Measurements from ENCODE around the gene MAPK14. TPM values are rescaled to one million over a fixed set of nuclear protein-coding genes. Genes with fewer than 3 reads are reported as not detected.

MAPK14 gene
- polyA plus RNA-seq, 3 donors: 50.1 to 56.3 (median 54.3) TPM

DNA sequence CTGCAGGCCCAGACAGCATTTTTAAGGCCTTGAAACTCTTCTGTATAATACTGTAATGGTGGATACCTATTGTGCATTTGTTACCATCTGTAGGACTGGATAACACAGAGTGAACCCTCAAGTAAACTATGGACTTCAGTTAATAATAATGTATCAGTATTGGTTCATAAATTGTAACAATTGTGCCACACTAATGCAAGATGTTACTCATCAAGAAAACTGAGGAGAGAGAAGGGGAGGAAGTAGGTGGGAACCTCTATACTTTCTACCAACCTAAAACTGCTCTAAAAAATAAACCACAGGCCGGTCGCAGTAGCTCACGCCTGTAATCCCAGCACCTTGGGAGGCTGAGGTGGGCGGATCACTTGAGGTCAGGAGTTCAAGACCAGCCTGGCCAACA lies 113.5 kb downstream of the MAPK14 start:
- DNase-seq (ENCODE audit: extremely low read depth in 1 of 11, low read depth in 9 of 11, low spot score in 4 of 11): no peak

GRCh38 chr6:36141961-36142360 lies 114.4 kb downstream of the MAPK14 start:
- DNase-seq (ENCODE audit: extremely low read depth in 1 of 11, low read depth in 9 of 11, low spot score in 4 of 11): no peak

- DNase-seq (ENCODE audit: extremely low read depth in 1 of 11, low read depth in 9 of 11, low spot score in 4 of 11): no peak
These were observed 115.6 kb downstream of the MAPK14 start for GRCh38 chr6:36142971-36143838.

DNA sequence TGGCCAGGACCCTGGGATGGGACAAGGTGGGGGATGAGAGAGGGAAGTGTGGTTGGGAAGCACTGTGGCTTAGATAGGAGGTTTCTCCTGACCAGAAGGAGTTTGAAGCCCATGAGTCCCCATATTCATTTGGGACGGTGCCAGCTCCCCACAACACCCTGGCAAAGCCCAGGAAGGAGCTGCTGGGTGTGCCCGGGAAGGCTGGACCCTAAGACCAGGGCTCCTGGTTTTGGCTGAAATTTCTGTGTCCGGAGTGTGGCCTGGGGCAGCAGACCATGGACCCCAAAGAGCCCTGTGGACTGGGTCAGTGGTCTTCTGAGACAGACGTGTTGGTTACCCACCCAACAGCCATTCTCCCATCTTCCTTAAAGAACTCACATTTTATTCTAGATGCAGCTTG lies 117.9 kb downstream of the MAPK14 start:
- no peak for DNase-seq (ENCODE audit: extremely low read depth in 1 of 11, low read depth in 9 of 11, low spot score in 4 of 11)

GRCh38 chr6:36147294-36147693 lies 119.7 kb downstream of the MAPK14 start:
- no peak for DNase-seq (ENCODE audit: extremely low read depth in 1 of 11, low read depth in 9 of 11, low spot score in 4 of 11)

DNA sequence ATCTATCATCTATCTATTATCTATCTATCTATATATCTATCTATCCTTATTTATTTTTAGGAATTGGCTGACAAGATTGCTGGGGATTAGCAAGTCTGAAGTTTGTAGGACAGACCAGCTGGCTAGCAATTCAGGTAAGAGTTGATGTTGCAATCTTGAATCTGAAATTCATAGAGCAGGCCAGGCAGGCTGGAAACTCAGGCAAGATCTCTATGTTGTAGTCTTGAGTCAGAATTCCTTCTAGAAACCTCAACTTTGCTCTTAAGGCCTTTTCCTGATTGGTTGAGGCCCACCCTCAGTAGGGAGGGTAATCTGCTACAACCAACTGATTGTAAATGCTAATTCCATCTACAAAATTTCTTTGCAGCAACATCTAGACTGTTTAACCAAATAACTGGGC lies 121.9 kb downstream of the MAPK14 start:
- no peak for DNase-seq (ENCODE audit: extremely low read depth in 1 of 11, low read depth in 9 of 11, low spot score in 4 of 11)

DNA sequence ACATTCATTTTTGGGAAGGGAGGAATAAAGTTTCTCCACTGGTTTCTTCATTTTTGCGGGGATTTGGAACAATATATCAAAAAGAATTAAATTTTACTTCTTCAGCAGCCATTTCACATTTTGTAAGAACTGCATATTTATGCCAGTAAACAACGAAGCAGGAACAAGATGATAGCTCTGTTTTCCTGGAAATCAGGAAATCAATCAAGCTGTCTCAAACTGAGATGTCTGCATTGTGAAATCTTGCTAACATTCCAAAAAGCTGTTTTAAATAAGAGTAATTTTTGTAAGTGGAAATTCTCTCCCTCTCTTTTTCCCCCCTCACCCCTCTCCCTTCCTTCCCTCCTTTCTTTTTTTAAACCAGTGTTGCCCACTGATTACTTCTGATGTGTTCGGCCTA lies 122.7 kb downstream of the MAPK14 start:
- DNase-seq (ENCODE audit: extremely low read depth in 1 of 11, low read depth in 9 of 11, low spot score in 4 of 11): no peak

DNA sequence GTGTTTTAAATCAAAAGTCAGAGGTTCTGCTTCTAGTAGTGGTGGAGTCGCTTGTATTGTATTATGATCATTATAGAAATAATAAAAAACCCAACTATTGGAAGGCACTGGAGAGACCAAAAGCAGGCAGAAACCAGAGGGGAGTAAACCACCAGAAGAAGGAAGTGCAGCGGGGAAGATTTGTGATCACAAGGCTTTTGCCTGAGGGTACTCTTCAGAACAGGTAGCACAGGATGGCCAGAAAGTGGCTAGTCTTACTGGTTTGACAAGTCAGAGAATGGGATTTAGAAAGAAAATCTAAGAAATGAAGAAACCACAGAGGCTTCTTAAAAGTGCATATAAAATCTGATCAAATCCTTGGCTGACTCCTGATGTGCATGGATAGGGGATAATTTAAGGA lies 126.7 kb downstream of the MAPK14 start:
- DNase-seq (ENCODE audit: extremely low read depth in 1 of 11, low read depth in 9 of 11, low spot score in 4 of 11): no peak

DNA sequence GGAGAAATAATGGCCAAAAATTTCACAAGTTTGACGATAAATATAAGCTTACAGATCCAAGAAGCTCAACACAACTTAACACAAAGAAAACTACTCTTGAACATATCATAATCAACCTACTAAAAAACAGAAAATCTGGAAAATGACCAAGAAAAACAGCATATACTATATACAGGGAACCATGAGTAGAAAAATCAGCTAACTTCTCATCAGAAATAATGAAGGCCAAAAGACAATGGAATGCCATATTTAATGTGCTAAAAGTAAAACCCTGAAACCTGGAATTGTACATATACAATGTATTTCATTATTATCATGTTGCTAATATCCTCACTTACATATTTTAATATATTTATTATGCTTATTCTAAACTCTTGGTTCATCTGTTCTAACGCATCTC lies 128.1 kb downstream of the MAPK14 start:
- DNase-seq (ENCODE audit: extremely low read depth in 1 of 11, low read depth in 9 of 11, low spot score in 4 of 11): no peak

- DNase-seq (ENCODE audit: extremely low read depth in 1 of 11, low read depth in 9 of 11, low spot score in 4 of 11): no peak
These were observed 132.6 kb downstream of the MAPK14 start for GRCh38 chr6:36160147-36160760.

Other genes starting within 250 kb of the MAPK14 start
- gene CLPSL1, start 246.8 kb upstream of the MAPK14 start, polyA plus RNA-seq (ENCODE audit: insufficient read length in 3 of 3): 1 to 10 TPM in 1 of 3 donors, under 1 TPM in 1, not detected in 1; 0.57 to 1.3 TPM
- under 1 TPM in 1 of 3 donors, not detected in 2; 0.23 TPM for gene CLPS, start 230.5 kb upstream of the MAPK14 start, polyA plus RNA-seq (ENCODE audit: insufficient read length in 3 of 3)
- under 1 TPM in 2 of 3 donors, not detected in 1; 0.12 to 0.32 TPM for gene LHFPL5, start 222.5 kb upstream of the MAPK14 start, polyA plus RNA-seq (ENCODE audit: insufficient read length in 3 of 3)
- gene SRPK1, start 106.7 kb upstream of the MAPK14 start, polyA plus RNA-seq (ENCODE audit: insufficient read length in 3 of 3): 10 to 100 TPM; 49.3 to 55.3 (median 53.8) TPM
- gene SLC26A8, start 3.2 kb upstream of the MAPK14 start, polyA plus RNA-seq (ENCODE audit: insufficient read length in 3 of 3): under 1 TPM; 0.23 to 0.44 (median 0.27) TPM
- gene MAPK13, start 102.7 kb downstream of the MAPK14 start, polyA plus RNA-seq (ENCODE audit: insufficient read length in 3 of 3): 10 to 100 TPM; 19.3 to 27.0 (median 21.2) TPM
- gene BRPF3, start 168.9 kb downstream of the MAPK14 start, polyA plus RNA-seq (ENCODE audit: insufficient read length in 3 of 3): 10 to 100 TPM; 49.6 to 51.4 (median 50.6) TPM
- gene PNPLA1, start 242.3 kb downstream of the MAPK14 start, polyA plus RNA-seq (ENCODE audit: insufficient read length in 3 of 3): 1 to 10 TPM; 1.7 to 3.8 (median 1.7) TPM

Measured in renal cortex interstitium (tissue), 11 donors.